SK-N-SH (cell line): ENCODE results near the gene MON2.

Source experiments
- EP300 ChIP-seq, 2 experiments: IDR thresholded peaks; 2 replicates each; pipeline versions ENCODE4 v1.4.0 to v1.6.1; 2012; ENCODE audit warnings: borderline replicate concordance in 1 of 2, low read depth in 1 of 2, low read length in 1 of 2
- TF ChIP-seq, protein P1 (sequence below): IDR thresholded peaks from 2 replicates; pipeline ENCODE4 v1.4.0; 2012; ENCODE audit warnings: low read depth

DNA sequence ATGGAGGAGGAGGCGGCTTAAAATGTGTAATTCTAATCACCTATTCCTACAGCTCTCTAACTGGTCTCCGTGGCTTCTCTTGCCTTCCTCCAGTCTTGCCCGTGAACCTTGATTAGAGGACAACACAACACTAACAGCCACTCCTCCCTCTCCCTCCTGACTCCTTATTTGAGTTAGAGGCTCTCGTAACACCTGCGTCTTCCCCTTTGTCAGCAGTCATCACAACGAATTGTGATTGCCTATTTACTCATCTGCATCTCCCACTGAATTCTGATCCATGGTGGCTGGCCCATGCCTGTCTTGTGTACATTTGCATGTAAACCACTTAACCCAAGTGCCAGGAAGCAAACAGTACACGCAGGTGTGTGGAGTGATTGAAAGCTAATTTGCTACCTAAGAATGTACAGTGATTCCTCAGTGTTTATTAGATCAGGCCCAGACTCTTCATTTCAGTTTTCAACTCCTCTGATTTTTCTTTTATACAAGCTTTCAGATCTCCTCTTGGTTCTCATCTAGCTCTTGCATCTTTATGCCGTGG is 154.5 kb downstream of the MON2 start:
- no peak for TF ChIP-seq EP300 (IDR thresholded peaks at IDR 0.05; ENCODE audit: borderline replicate concordance in 1 of 2, low read depth in 1 of 2, low read length in 1 of 2)
- TF ChIP-seq, protein P1, sequence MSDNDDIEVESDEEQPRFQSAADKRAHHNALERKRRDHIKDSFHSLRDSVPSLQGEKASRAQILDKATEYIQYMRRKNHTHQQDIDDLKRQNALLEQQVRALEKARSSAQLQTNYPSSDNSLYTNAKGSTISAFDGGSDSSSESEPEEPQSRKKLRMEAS = no peak
